ENCODE results near the gene RPS16.

- TF ChIP-seq, protein P1, sequence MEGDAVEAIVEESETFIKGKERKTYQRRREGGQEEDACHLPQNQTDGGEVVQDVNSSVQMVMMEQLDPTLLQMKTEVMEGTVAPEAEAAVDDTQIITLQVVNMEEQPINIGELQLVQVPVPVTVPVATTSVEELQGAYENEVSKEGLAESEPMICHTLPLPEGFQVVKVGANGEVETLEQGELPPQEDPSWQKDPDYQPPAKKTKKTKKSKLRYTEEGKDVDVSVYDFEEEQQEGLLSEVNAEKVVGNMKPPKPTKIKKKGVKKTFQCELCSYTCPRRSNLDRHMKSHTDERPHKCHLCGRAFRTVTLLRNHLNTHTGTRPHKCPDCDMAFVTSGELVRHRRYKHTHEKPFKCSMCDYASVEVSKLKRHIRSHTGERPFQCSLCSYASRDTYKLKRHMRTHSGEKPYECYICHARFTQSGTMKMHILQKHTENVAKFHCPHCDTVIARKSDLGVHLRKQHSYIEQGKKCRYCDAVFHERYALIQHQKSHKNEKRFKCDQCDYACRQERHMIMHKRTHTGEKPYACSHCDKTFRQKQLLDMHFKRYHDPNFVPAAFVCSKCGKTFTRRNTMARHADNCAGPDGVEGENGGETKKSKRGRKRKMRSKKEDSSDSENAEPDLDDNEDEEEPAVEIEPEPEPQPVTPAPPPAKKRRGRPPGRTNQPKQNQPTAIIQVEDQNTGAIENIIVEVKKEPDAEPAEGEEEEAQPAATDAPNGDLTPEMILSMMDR (IDR thresholded peaks at IDR 0.05): peak in 2 of 5 experiments; percentile 53 to 58
- TF ChIP-seq POLR2A (IDR thresholded peaks at IDR 0.05) (peak; percentile 77 to 95), EP300 (IDR thresholded peaks at IDR 0.05) (peak; percentile 88 to 99)
Observed at GRCh38 chr19:39435499-39436349, at the start of gene RPS16.
